ENCODE data around the gene RNASE8. TPM values are rescaled to one million over a fixed set of nuclear protein-coding genes. Genes with fewer than 3 reads are reported as not detected.

RNASE8 gene
- total RNA-seq, 2 experiments from 2014 or later: not detected

DNA sequence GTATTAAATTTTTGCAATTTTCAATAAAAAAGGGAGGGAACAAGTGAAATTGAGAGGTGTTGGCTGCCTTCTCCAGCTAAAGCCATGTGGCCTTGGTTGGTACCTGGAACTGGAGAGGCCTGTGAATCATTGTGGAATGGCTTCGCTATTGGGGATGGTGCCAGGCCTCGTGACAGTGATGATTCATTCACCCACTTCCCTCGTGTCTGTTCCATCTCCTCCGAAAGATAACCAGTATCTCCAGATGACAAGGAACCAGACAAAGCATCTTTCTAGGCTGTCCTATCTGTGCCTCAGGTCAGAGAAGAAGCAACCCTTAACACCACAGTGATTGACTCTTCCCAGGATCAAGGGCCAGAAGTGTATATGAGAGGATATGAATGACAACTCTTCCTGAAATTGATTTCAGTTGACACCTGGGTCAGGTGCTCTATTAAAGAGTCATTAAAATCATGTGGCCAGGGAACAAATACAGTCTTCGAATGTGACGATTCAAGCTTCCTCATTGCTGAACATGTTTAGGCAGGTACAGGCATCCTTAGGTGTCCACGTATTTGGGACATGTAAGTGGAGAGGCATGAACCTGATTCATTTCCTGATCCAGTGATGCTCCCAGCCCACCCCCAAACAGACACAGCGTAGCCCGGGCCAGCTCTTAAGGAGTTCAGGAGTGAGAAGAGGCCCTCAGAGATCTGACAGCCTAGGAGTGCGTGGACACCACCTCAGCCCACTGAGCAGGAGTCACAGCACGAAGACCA, 15.8 kb upstream of the RNASE8 start, which contains the start of gene RNASE7:
Gene RNASE7, plus strand, starts transcription at position 687 of the 758 bp plus-strand sequence. CDS start 631 bp downstream, outside the sequence.
- CTCF ChIA-PET (ENCODE audit: unreplicated experiment): no interaction called here
- Histone ChIP-seq H3K9me2 (ENCODE audit: insufficient read depth, low read length) (no peaks in the 10 kb centered on the region), H3K4me2 (ENCODE audit: low read length) (no peak within 1 kb of the TSS), H3K36me3 (ENCODE audit: insufficient read depth, low read length) (no peaks in the 10 kb centered on the region), H2AFZ (ENCODE audit: low read length) (no peak within 1 kb of the TSS), H3K4me1 (ENCODE audit: insufficient read depth, low read length, poor library complexity, severe bottlenecking) (no peaks in the 10 kb centered on the region), H3K4me3 (ENCODE audit: low read depth, low read length, poor library complexity, severe bottlenecking) (no peak within 1 kb of the TSS), H3K27ac (ENCODE audit: low read depth, low read length, poor library complexity, severe bottlenecking) (no peak within 1 kb of the TSS), H3K79me2 (ENCODE audit: insufficient read depth, low read depth, low read length) (no peaks in the 10 kb centered on the region), H3K9me3 (ENCODE audit: low read length) (no peaks in the 10 kb centered on the region), H4K20me1 (ENCODE audit: insufficient read depth, low read length) (no peaks in the 10 kb centered on the region)
- TF ChIP-seq EZH2phosphoT487 (IDR thresholded peaks at IDR 0.05; ENCODE audit: borderline replicate concordance, low read depth, low read length): no peak
- TF ChIP-seq, protein P1, sequence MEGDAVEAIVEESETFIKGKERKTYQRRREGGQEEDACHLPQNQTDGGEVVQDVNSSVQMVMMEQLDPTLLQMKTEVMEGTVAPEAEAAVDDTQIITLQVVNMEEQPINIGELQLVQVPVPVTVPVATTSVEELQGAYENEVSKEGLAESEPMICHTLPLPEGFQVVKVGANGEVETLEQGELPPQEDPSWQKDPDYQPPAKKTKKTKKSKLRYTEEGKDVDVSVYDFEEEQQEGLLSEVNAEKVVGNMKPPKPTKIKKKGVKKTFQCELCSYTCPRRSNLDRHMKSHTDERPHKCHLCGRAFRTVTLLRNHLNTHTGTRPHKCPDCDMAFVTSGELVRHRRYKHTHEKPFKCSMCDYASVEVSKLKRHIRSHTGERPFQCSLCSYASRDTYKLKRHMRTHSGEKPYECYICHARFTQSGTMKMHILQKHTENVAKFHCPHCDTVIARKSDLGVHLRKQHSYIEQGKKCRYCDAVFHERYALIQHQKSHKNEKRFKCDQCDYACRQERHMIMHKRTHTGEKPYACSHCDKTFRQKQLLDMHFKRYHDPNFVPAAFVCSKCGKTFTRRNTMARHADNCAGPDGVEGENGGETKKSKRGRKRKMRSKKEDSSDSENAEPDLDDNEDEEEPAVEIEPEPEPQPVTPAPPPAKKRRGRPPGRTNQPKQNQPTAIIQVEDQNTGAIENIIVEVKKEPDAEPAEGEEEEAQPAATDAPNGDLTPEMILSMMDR (conservative IDR thresholded peaks at IDR 0.05; ENCODE audit: low read length): no peak
- intact Hi-C loops (cut with micrococcal nuclease; ENCODE audit: unreplicated experiment): loop anchor here (2.0 kb wide), 2 partner anchors 27 to 71 kb away; no protein-coding TSS in a partner anchor
- POLR2A ChIA-PET: interaction anchor here (0.5 to 0.7 kb wide), 2 partner anchors 27 to 521 kb away, joined by 3 read pairs; no protein-coding TSS in a partner anchor
- DNase-seq (ENCODE audit: low spot score): no peak
- no TSS peak for BruUV-seq (replicated peaks)

DNA sequence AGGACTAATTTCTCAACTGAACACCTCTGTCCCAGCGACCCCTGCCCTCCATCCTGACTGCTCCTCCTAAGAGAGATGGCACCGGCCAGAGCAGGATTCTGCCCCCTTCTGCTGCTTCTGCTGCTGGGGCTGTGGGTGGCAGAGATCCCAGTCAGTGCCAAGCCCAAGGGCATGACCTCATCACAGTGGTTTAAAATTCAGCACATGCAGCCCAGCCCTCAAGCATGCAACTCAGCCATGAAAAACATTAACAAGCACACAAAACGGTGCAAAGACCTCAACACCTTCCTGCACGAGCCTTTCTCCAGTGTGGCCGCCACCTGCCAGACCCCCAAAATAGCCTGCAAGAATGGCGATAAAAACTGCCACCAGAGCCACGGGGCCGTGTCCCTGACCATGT, 14.7 kb upstream of the RNASE8 start:
- Histone ChIP-seq H3K36me3 (ENCODE audit: insufficient read depth, low read length) (no peaks in the 10 kb centered on the region), H4K20me1 (ENCODE audit: insufficient read depth, low read length) (no peaks in the 10 kb centered on the region), H3K9me2 (ENCODE audit: insufficient read depth, low read length) (no peaks in the 10 kb centered on the region), H3K4me1 (ENCODE audit: insufficient read depth, low read length, poor library complexity, severe bottlenecking) (no peaks in the 10 kb centered on the region), H3K79me2 (ENCODE audit: insufficient read depth, low read depth, low read length) (no peaks in the 10 kb centered on the region), H3K27ac (ENCODE audit: low read depth, low read length, poor library complexity, severe bottlenecking) (no peak overlapping the region), H3K4me2 (ENCODE audit: low read length) (no peak overlapping the region), H2AFZ (ENCODE audit: low read length) (no peak overlapping the region), H3K9me3 (ENCODE audit: low read length) (no peaks in the 10 kb centered on the region), H3K4me3 (ENCODE audit: low read depth, low read length, poor library complexity, severe bottlenecking) (no peak overlapping the region)
- ChIA-PET CTCF (ENCODE audit: unreplicated experiment) (no interaction called here), POLR2A (interaction anchor here (0.5 to 0.8 kb wide), 2 partner anchors 11 to 523 kb away, joined by 3 to 4 read pairs; no protein-coding TSS in a partner anchor)
- no peak for DNase-seq (ENCODE audit: low spot score)
- BruUV-seq (replicated peaks): no TSS peak
- intact Hi-C loops (cut with micrococcal nuclease; ENCODE audit: unreplicated experiment): no loop called here
- TF ChIP-seq EZH2phosphoT487 (IDR thresholded peaks at IDR 0.05; ENCODE audit: borderline replicate concordance, low read depth, low read length): no peak
- TF ChIP-seq, protein P1 (conservative IDR thresholded peaks at IDR 0.05; ENCODE audit: low read length): no peak

All from OCI-LY7 (cell line).